ENCODE data around the gene TPP2. TPM values are rescaled to one million over a fixed set of nuclear protein-coding genes. Genes with fewer than 3 reads are reported as not detected.

The TPP2 gene
- 38.7 and 39.3 TPM in 2 replicates for polyA plus RNA-seq (2013)

GRCh38 chr13:102596147-102597028, at the start of gene TPP2:
Gene TPP2, plus strand, starts transcription at chr13:102596986. Its CDS starts 53 bp downstream, at chr13:102597039.
- no peaks in the 10 kb centered on the region for H3K9me3 ChIP-seq (ENCODE audit: insufficient read depth, low read depth, low read length)
- H3K4me2 ChIP-seq (ENCODE audit: low read length) = peak within 1 kb of the TSS; percentile 97
- peak within 1 kb of the TSS; percentile 99 for H3K4ac ChIP-seq (ENCODE audit: low read depth, low read length)
- H3K27me3 ChIP-seq (ENCODE audit: insufficient read depth, low read length) = no peaks in the 10 kb centered on the region
- H4K91ac ChIP-seq (ENCODE audit: low read depth, low read length) = peak within 1 kb of the TSS; percentile 93
- peak within 1 kb of the TSS; percentile 64 for H2BK5ac ChIP-seq (ENCODE audit: low read depth, low read length, poor library complexity)
- H3K36me3 ChIP-seq (ENCODE audit: control insufficient read depth in 1 of 2, insufficient read depth in 2 of 2, low read length in 2 of 2) = no peaks in the 10 kb centered on the region
- peak within 1 kb of the TSS; percentile 91 for H3K14ac ChIP-seq (ENCODE audit: low read length)
- peak within 1 kb of the TSS; percentile 98 for H4K8ac ChIP-seq (ENCODE audit: low read depth, low read length)
- H3K4me1 ChIP-seq (ENCODE audit: control insufficient read depth in 1 of 2, insufficient read depth in 2 of 2, low read length in 2 of 2) = peaks cover 2 to 3% of the 10 kb centered on the region in 2 experiments
- H3K18ac ChIP-seq (ENCODE audit: low read length) = peak within 1 kb of the TSS; percentile 95
- peak within 1 kb of the TSS; percentile 77 for H2BK120ac ChIP-seq (ENCODE audit: insufficient read depth, low read length, poor library complexity)
- no peak within 1 kb of the TSS for H2BK12ac ChIP-seq (ENCODE audit: low read length)
- peak within 1 kb of the TSS; percentile 81 for H3K27ac ChIP-seq (ENCODE audit: low read depth, low read length)
- peaks cover 16% of the 10 kb centered on the region for H3K79me2 ChIP-seq (ENCODE audit: control insufficient read depth, insufficient read depth, low read length, poor library complexity)
- WGBS (ENCODE audit: extremely low coverage, insufficient coverage, insufficient read length) = no CpG with 5 or more reads among the region's 53 CpGs
- peaks cover 9% of the 10 kb centered on the region for H3K79me1 ChIP-seq (ENCODE audit: low read length)
- peak within 1 kb of the TSS; percentile 95 for H4K12ac ChIP-seq (ENCODE audit: low read depth, low read length)
- H3K4me3 ChIP-seq (ENCODE audit: low read depth, low read length) = peak within 1 kb of the TSS; percentile 99
- DNase-seq = peak; percentile 99
- peak within 1 kb of the TSS; percentile 92 for H2AK5ac ChIP-seq (ENCODE audit: low read length)
- H3K9ac ChIP-seq (ENCODE audit: low read length) = peak within 1 kb of the TSS; percentile 95
- H3K23ac ChIP-seq (ENCODE audit: low read length) = no peak within 1 kb of the TSS
- H2AFZ ChIP-seq (ENCODE audit: insufficient read depth, low read length, poor library complexity) = peak within 1 kb of the TSS; percentile 99

GRCh38 chr13:102548811-102549210, 48.0 kb upstream of the TPP2 start:
- Histone ChIP-seq H2BK5ac (ENCODE audit: low read depth, low read length, poor library complexity) (no peak overlapping the region), H3K27ac (ENCODE audit: low read depth, low read length) (no peak overlapping the region), H4K12ac (ENCODE audit: low read depth, low read length) (no peak overlapping the region), H2AK5ac (ENCODE audit: low read length) (no peak overlapping the region), H4K91ac (ENCODE audit: low read depth, low read length) (no peak overlapping the region), H2BK120ac (ENCODE audit: insufficient read depth, low read length, poor library complexity) (no peak overlapping the region), H3K9ac (ENCODE audit: low read length) (no peak overlapping the region), H2BK12ac (ENCODE audit: low read length) (no peak overlapping the region), H3K79me2 (ENCODE audit: control insufficient read depth, insufficient read depth, low read length, poor library complexity) (no peaks in the 10 kb centered on the region), H3K4ac (ENCODE audit: low read depth, low read length) (no peak overlapping the region), H3K4me1 (ENCODE audit: control insufficient read depth in 1 of 2, insufficient read depth in 2 of 2, low read length in 2 of 2) (no peaks in the 10 kb centered on the region), H3K23ac (ENCODE audit: low read length) (no peak overlapping the region), H3K79me1 (ENCODE audit: low read length) (no peaks in the 10 kb centered on the region), H2AFZ (ENCODE audit: insufficient read depth, low read length, poor library complexity) (no peak overlapping the region), H3K18ac (ENCODE audit: low read length) (no peak overlapping the region), H3K27me3 (ENCODE audit: insufficient read depth, low read length) (no peaks in the 10 kb centered on the region), H4K8ac (ENCODE audit: low read depth, low read length) (no peak overlapping the region), H3K4me2 (ENCODE audit: low read length) (no peak overlapping the region), H3K36me3 (ENCODE audit: control insufficient read depth in 1 of 2, insufficient read depth in 2 of 2, low read length in 2 of 2) (no peaks in the 10 kb centered on the region), H3K4me3 (ENCODE audit: low read depth, low read length) (no peak overlapping the region), H3K9me3 (ENCODE audit: insufficient read depth, low read depth, low read length) (no peaks in the 10 kb centered on the region), H3K14ac (ENCODE audit: low read length) (no peak overlapping the region)
- DNase-seq = no peak

DNA sequence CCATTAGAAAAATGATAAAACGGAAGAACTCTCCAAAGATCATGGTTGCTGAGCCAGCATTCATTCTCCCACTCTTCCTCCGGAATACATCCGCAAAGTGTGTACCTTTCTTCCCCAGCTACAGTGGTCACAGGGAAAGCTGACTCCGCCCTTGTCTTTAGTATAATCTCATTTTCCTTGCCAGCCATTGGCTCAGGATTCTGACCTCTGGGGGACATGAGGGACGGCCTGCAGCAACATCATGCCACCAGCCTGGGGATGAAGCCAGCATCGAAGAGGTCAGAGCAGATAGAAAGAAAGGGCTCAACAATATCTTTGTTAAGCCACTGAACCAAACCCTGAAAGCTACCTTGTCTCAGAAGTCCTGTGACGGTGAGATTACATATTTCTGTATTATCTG, 46.3 kb upstream of the TPP2 start:
- Histone ChIP-seq H2BK5ac (ENCODE audit: low read depth, low read length, poor library complexity) (no peak overlapping the region), H2AFZ (ENCODE audit: insufficient read depth, low read length, poor library complexity) (no peak overlapping the region), H3K27me3 (ENCODE audit: insufficient read depth, low read length) (no peaks in the 10 kb centered on the region), H2AK5ac (ENCODE audit: low read length) (no peak overlapping the region), H2BK12ac (ENCODE audit: low read length) (no peak overlapping the region), H3K4ac (ENCODE audit: low read depth, low read length) (no peak overlapping the region), H3K4me1 (ENCODE audit: control insufficient read depth in 1 of 2, insufficient read depth in 2 of 2, low read length in 2 of 2) (no peaks in the 10 kb centered on the region), H3K79me1 (ENCODE audit: low read length) (no peaks in the 10 kb centered on the region), H3K14ac (ENCODE audit: low read length) (no peak overlapping the region), H3K18ac (ENCODE audit: low read length) (no peak overlapping the region), H4K8ac (ENCODE audit: low read depth, low read length) (no peak overlapping the region), H3K9me3 (ENCODE audit: insufficient read depth, low read depth, low read length) (no peaks in the 10 kb centered on the region), H3K4me3 (ENCODE audit: low read depth, low read length) (no peak overlapping the region), H4K91ac (ENCODE audit: low read depth, low read length) (no peak overlapping the region), H3K36me3 (ENCODE audit: control insufficient read depth in 1 of 2, insufficient read depth in 2 of 2, low read length in 2 of 2) (no peaks in the 10 kb centered on the region), H3K27ac (ENCODE audit: low read depth, low read length) (no peak overlapping the region), H3K9ac (ENCODE audit: low read length) (no peak overlapping the region), H3K79me2 (ENCODE audit: control insufficient read depth, insufficient read depth, low read length, poor library complexity) (no peaks in the 10 kb centered on the region), H2BK120ac (ENCODE audit: insufficient read depth, low read length, poor library complexity) (no peak overlapping the region), H3K23ac (ENCODE audit: low read length) (no peak overlapping the region), H4K12ac (ENCODE audit: low read depth, low read length) (no peak overlapping the region), H3K4me2 (ENCODE audit: low read length) (no peak overlapping the region)
- WGBS (ENCODE audit: extremely low coverage, insufficient coverage, insufficient read length) = no CpG with 5 or more reads among the region's 7 CpGs
- DNase-seq = no peak

DNA sequence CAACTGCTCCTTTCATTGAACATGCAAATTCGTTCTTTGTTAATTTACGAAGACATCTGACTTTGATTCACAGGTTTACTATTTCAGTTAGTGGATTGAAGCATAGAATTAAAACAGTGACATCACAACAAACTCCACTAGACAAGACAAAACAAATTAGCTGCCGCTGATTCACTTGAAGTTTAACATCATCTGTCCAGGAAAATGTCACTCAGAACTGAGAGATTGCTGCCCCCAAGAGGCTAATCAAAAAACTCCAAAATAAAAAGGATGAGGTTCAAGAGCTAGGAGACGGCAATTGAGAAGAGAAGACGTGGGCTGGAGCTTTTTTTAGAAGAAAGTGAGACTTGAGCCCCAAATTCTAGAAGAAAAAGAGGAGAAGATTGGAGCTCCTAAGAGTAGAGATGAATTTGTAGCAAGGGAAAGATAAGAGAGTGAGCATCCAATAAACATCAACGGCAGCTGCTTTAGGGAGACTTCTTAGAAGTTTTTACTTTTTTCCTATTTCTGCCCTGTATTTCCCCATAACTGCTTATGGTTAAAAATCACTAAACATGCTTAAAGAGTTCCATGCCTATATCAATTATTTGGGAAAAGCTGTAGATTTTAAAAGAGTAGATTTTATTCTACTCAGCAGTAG, 40.8 kb upstream of the TPP2 start:
- Histone ChIP-seq H4K91ac (ENCODE audit: low read depth, low read length) (no peak overlapping the region), H3K4ac (ENCODE audit: low read depth, low read length) (no peak overlapping the region), H4K8ac (ENCODE audit: low read depth, low read length) (no peak overlapping the region), H3K18ac (ENCODE audit: low read length) (no peak overlapping the region), H3K79me1 (ENCODE audit: low read length) (no peaks in the 10 kb centered on the region), H2BK5ac (ENCODE audit: low read depth, low read length, poor library complexity) (no peak overlapping the region), H3K27me3 (ENCODE audit: insufficient read depth, low read length) (no peaks in the 10 kb centered on the region), H3K23ac (ENCODE audit: low read length) (no peak overlapping the region), H3K4me1 (ENCODE audit: control insufficient read depth in 1 of 2, insufficient read depth in 2 of 2, low read length in 2 of 2) (no peaks in the 10 kb centered on the region), H3K4me3 (ENCODE audit: low read depth, low read length) (no peak overlapping the region), H2BK120ac (ENCODE audit: insufficient read depth, low read length, poor library complexity) (no peak overlapping the region), H3K4me2 (ENCODE audit: low read length) (no peak overlapping the region), H3K9ac (ENCODE audit: low read length) (no peak overlapping the region), H3K27ac (ENCODE audit: low read depth, low read length) (no peak overlapping the region), H2BK12ac (ENCODE audit: low read length) (no peak overlapping the region), H3K9me3 (ENCODE audit: insufficient read depth, low read depth, low read length) (no peaks in the 10 kb centered on the region), H3K36me3 (ENCODE audit: control insufficient read depth in 1 of 2, insufficient read depth in 2 of 2, low read length in 2 of 2) (no peaks in the 10 kb centered on the region), H2AK5ac (ENCODE audit: low read length) (no peak overlapping the region), H3K79me2 (ENCODE audit: control insufficient read depth, insufficient read depth, low read length, poor library complexity) (no peaks in the 10 kb centered on the region), H3K14ac (ENCODE audit: low read length) (no peak overlapping the region), H4K12ac (ENCODE audit: low read depth, low read length) (no peak overlapping the region), H2AFZ (ENCODE audit: insufficient read depth, low read length, poor library complexity) (no peak overlapping the region)
- WGBS (ENCODE audit: extremely low coverage, insufficient coverage, insufficient read length) = no CpG with 5 or more reads among the region's 6 CpGs
- peak in 1 of 2 donors; percentile 72 for DNase-seq
